ENCODE measurements around the gene SMIM44.
"Not testable (repeated sequence)": the region's sequence is repeated elsewhere in the genome, so short reads cannot be mapped to it uniquely, and the experiment has no call there.

SMIM44 gene

DNA sequence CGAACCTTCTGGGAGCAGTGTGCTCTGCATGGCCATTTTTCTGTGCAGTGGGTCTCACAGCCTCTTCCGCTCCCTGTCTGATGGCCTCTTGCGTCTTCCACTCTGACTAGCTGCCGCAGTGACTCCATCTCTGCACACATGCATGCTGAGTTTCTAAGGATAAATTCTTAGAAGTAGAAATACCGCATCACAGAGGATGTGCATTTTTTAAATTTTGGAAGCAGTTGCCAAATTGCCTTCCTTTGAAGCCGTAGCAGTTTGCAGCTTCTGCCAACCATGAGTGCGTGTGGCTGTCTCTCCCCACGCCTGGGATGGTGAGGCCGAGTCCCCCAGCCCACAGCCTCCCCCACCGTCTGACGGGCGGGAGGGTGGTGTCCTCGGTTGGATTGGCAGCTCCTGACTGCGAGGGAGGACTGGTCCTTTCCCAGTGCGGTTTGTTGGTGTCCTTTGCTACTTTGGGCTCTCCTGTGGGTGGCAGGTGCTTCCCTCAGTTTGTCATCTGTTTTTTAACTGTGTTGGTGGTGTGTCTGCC lies 32.7 kb upstream of the SMIM44 start:
- Histone ChIP-seq H3K27ac (ENCODE audit: low read length) (no peak overlapping the region), H3K4me1 (ENCODE audit: control insufficient read depth, low read depth, low read length) (peaks cover 7% of the 10 kb centered on the region), H3K27me3 (ENCODE audit: control insufficient read depth, insufficient read depth, low read length) (no peaks in the 10 kb centered on the region), H3K9me3 (ENCODE audit: control insufficient read depth, low read depth, low read length) (no peaks in the 10 kb centered on the region), H3K4me3 (ENCODE audit: low read length) (no peak overlapping the region), H3K36me3 (ENCODE audit: control insufficient read depth, low read depth, low read length) (no peaks in the 10 kb centered on the region), H3K9ac (ENCODE audit: low read length) (no peak overlapping the region)

- Histone ChIP-seq H3K27me3 (ENCODE audit: control insufficient read depth, insufficient read depth, low read length) (no peaks in the 10 kb centered on the region), H3K9ac (ENCODE audit: low read length) (no peak overlapping the region), H3K9me3 (ENCODE audit: control insufficient read depth, low read depth, low read length) (no peaks in the 10 kb centered on the region), H3K36me3 (ENCODE audit: control insufficient read depth, low read depth, low read length) (no peaks in the 10 kb centered on the region), H3K4me3 (ENCODE audit: low read length) (no peak overlapping the region), H3K27ac (ENCODE audit: low read length) (no peak overlapping the region), H3K4me1 (ENCODE audit: control insufficient read depth, low read depth, low read length) (peaks cover 7% of the 10 kb centered on the region)
Observed at GRCh38 chr19:3514930-3515329, 31.7 kb upstream of the SMIM44 start.

DNA sequence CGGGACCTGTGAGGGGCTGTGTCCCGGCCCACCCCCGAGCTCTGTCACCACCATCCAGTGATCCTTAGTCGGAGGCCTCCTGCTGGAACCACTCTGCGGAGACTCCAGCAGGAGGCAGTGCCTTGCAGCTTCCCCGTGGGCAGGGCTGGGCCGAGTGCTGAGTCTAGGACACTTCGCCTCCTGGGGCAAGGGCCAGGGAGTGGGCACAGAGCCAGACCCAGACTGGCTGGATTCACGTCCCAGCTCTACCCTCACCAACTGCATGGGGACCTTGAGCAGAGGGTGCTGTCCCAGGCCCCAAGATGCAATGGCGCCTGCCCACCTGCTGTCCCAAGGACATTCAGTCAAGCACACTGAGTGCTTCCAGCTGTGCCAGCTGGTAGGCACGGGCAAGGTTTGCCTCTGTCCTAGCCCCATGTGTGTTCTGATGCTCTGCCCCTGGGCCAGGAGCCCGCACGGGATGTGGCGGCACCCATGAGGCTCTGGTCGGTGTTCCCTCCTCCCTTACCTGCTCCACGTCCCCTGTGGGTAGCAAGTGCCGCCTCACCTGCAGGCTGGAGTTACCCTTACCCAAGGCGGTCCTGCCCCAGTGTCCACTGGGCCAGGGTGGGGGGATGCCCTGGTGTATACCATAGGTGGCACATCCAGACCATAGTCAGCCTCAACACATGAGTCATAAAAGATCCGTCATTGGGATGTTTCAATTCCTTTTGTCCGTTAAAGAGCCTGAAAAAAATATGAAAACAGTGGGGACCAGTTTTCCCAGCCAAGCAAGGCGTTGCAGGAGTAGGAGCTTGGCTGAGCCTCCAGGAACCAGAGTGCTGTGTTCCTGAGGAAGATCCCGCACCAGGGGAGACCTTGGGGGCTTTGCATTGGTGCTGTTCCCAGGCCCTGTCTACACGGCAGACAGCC lies 30.2 kb upstream of the SMIM44 start:
- Histone ChIP-seq H3K36me3 (ENCODE audit: control insufficient read depth, low read depth, low read length) (no peaks in the 10 kb centered on the region), H3K4me1 (ENCODE audit: control insufficient read depth, low read depth, low read length) (peaks cover 2% of the 10 kb centered on the region), H3K9ac (ENCODE audit: low read length) (no peak overlapping the region), H3K27ac (ENCODE audit: low read length) (no peak overlapping the region), H3K4me3 (ENCODE audit: low read length) (no peak overlapping the region), H3K27me3 (ENCODE audit: control insufficient read depth, insufficient read depth, low read length) (no peaks in the 10 kb centered on the region), H3K9me3 (ENCODE audit: control insufficient read depth, low read depth, low read length) (no peaks in the 10 kb centered on the region)

- Histone ChIP-seq H3K27me3 (ENCODE audit: control insufficient read depth, insufficient read depth, low read length) (no peaks in the 10 kb centered on the region), H3K4me1 (ENCODE audit: control insufficient read depth, low read depth, low read length) (no peaks in the 10 kb centered on the region), H3K9ac (ENCODE audit: low read length) (no peak overlapping the region), H3K4me3 (ENCODE audit: low read length) (no peak overlapping the region), H3K27ac (ENCODE audit: low read length) (no peak overlapping the region), H3K36me3 (ENCODE audit: control insufficient read depth, low read depth, low read length) (no peaks in the 10 kb centered on the region), H3K9me3 (ENCODE audit: control insufficient read depth, low read depth, low read length) (no peaks in the 10 kb centered on the region)
Observed at GRCh38 chr19:3512562-3513228, 29.5 kb upstream of the SMIM44 start.

GRCh38 chr19:3511506-3512251 lies 28.4 kb upstream of the SMIM44 start:
- Histone ChIP-seq H3K4me1 (ENCODE audit: control insufficient read depth, low read depth, low read length) (no peaks in the 10 kb centered on the region), H3K4me3 (ENCODE audit: low read length) (no peak overlapping the region), H3K27ac (ENCODE audit: low read length) (no peak overlapping the region), H3K27me3 (ENCODE audit: control insufficient read depth, insufficient read depth, low read length) (no peaks in the 10 kb centered on the region), H3K36me3 (ENCODE audit: control insufficient read depth, low read depth, low read length) (no peaks in the 10 kb centered on the region), H3K9ac (ENCODE audit: low read length) (no peak overlapping the region), H3K9me3 (ENCODE audit: control insufficient read depth, low read depth, low read length) (no peaks in the 10 kb centered on the region)

- H3K4me3 ChIP-seq (ENCODE audit: low read length): no peak overlapping the region
- H3K9me3 ChIP-seq (ENCODE audit: control insufficient read depth, low read depth, low read length): no peaks in the 10 kb centered on the region
- no peaks in the 10 kb centered on the region for H3K36me3 ChIP-seq (ENCODE audit: control insufficient read depth, low read depth, low read length)
- H3K9ac ChIP-seq (ENCODE audit: low read length): no peak overlapping the region
- H3K27me3 ChIP-seq (ENCODE audit: control insufficient read depth, insufficient read depth, low read length): no peaks in the 10 kb centered on the region
- H3K27ac ChIP-seq (ENCODE audit: low read length): no peak overlapping the region
- H3K4me1 ChIP-seq (ENCODE audit: control insufficient read depth, low read depth, low read length): no peaks in the 10 kb centered on the region
Observed at GRCh38 chr19:3510727-3511126, 27.5 kb upstream of the SMIM44 start.

DNA sequence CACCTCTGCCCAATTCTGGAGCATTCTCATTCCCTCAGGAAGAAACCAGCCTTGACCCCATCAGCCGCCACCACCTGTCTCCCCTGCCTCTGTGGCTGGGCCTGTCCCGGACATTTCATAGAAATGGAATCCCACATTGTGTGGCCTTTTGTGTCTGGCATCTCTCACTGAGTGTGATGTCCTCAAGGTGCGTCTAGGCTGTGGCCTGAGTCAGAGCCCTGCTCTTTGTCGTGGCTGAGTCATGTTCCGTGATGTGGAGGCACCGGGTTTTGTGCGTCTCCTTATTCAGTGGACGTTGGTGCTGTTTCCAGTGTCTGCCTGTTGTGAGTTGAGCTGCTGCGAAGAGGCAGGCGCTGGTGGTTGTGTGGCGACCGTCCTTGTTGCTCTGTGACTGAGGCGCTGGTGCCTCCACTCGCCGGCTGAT lies 26.3 kb upstream of the SMIM44 start:
- Histone ChIP-seq H3K27me3 (ENCODE audit: control insufficient read depth, insufficient read depth, low read length) (no peaks in the 10 kb centered on the region), H3K36me3 (ENCODE audit: control insufficient read depth, low read depth, low read length) (no peaks in the 10 kb centered on the region), H3K4me1 (ENCODE audit: control insufficient read depth, low read depth, low read length) (no peaks in the 10 kb centered on the region), H3K4me3 (ENCODE audit: low read length) (no peak overlapping the region), H3K9ac (ENCODE audit: low read length) (no peak overlapping the region), H3K9me3 (ENCODE audit: control insufficient read depth, low read depth, low read length) (no peaks in the 10 kb centered on the region), H3K27ac (ENCODE audit: low read length) (no peak overlapping the region)

DNA sequence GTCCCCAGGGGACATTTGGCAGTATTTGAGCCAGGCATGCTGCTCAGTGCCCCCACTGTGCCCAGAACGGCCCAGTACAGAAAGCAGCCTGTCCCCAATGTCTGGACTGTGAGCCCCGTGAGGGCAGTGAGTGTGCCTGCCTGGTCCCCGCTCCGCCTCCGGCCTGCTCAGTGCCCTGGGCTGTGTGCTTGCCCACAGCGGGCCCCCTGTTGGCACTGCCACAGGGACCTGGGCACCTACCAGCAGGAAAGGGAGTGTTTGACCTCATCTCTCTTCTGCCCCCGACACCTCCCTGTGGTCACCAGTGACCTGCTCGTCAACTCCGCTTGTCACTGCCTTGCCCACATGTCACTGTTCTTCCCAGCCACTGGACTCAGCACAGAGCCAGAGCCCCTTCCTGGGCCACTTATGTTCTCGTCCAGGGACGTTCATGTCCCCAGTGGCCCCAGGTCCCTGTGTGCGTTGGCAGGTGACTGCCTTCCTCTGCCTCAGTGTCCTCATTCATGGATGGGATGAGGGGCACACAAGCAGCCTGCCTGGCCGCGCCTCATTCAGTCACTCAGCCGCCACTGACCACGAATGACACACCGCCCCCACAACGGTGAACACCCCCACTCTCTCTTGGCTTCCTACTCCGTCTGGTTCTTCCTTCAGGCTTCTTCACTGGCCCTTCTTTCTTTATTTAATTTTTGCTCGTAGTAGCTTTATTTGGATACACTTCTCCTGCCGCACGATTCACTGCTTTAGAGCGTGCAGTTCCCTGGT lies 25.7 kb upstream of the SMIM44 start:
- no peaks in the 10 kb centered on the region for H3K4me1 ChIP-seq (ENCODE audit: control insufficient read depth, low read depth, low read length)
- no peak overlapping the region for H3K9ac ChIP-seq (ENCODE audit: low read length)
- H3K27me3 ChIP-seq (ENCODE audit: control insufficient read depth, insufficient read depth, low read length): no peaks in the 10 kb centered on the region
- no peak overlapping the region for H3K27ac ChIP-seq (ENCODE audit: low read length)
- no peaks in the 10 kb centered on the region for H3K36me3 ChIP-seq (ENCODE audit: control insufficient read depth, low read depth, low read length)
- no peaks in the 10 kb centered on the region for H3K9me3 ChIP-seq (ENCODE audit: control insufficient read depth, low read depth, low read length)
- H3K4me3 ChIP-seq (ENCODE audit: low read length): no peak overlapping the region

GRCh38 chr19:3508121-3508661 lies 24.9 kb upstream of the SMIM44 start:
- H3K4me1 ChIP-seq (ENCODE audit: control insufficient read depth, low read depth, low read length); H3K27ac ChIP-seq (ENCODE audit: low read length); H3K9me3 ChIP-seq (ENCODE audit: control insufficient read depth, low read depth, low read length); H3K36me3 ChIP-seq (ENCODE audit: control insufficient read depth, low read depth, low read length); H3K9ac ChIP-seq (ENCODE audit: low read length); H3K27me3 ChIP-seq (ENCODE audit: control insufficient read depth, insufficient read depth, low read length): not testable (repeated sequence)
- peak overlapping the region; percentile 69 for H3K4me3 ChIP-seq (ENCODE audit: low read length)

DNA sequence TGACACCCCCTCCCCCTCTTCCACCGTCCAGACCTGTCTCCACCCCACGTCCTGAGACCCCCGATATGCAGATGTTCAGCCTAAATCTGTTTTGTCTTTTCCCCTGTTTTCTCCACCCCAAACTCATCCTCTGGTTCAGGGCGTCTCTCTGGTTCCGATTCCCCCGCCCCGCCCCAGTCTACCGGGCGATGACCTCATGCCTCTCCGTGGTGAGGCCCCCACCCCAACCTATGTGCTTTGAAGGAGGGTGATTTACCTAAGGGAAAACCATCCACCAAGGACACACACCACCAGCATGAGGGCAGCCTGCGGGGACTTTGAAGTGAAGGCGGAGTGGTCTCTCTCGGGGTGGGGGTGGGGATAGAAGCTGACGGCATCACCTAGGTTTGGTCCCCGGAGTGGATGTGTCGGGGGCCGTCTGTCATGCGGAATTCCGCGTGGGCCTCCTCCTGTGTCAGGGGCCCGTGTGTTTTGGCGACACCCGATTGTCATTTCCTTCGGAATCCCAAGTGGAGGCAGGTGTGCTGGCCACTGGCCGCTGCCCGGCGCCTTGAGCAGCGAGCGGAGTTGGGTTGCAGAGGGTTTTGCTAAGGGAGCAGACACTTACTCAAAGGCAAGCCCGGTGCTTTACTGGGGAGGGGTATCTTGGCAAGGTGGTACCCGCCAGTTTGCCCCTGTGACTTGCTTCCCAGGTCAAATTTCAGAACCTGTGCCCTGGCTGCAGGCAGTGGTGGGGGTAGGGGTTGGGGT lies 24.3 kb upstream of the SMIM44 start:
- Histone ChIP-seq H3K36me3 (ENCODE audit: control insufficient read depth, low read depth, low read length) (no peaks in the 10 kb centered on the region), H3K27me3 (ENCODE audit: control insufficient read depth, insufficient read depth, low read length) (no peaks in the 10 kb centered on the region), H3K4me1 (ENCODE audit: control insufficient read depth, low read depth, low read length) (no peaks in the 10 kb centered on the region), H3K9me3 (ENCODE audit: control insufficient read depth, low read depth, low read length) (no peaks in the 10 kb centered on the region), H3K4me3 (ENCODE audit: low read length) (peak overlapping the region; percentile 69), H3K9ac (ENCODE audit: low read length) (peak overlapping the region; percentile 58), H3K27ac (ENCODE audit: low read length) (no peak overlapping the region)
